DMS53 treated with DMSO at 0.1 percent for 48 hours (cell line): Measurements from ENCODE around the gene APOL6.
A peak's percentile ranks its signal among the peaks of the same experiment; 100 is the strongest.
"Not testable (repeated sequence)": the region's sequence is repeated elsewhere in the genome, so short reads cannot be mapped to it uniquely, and the experiment has no call there.

Source experiments
- DNase-seq: peaks from one replicate; lab custom pipeline; 2025; ENCODE audit not compliant: unreplicated experiment; lab: John Stamatoyannopoulos, UW

Gene APOL6

DNA sequence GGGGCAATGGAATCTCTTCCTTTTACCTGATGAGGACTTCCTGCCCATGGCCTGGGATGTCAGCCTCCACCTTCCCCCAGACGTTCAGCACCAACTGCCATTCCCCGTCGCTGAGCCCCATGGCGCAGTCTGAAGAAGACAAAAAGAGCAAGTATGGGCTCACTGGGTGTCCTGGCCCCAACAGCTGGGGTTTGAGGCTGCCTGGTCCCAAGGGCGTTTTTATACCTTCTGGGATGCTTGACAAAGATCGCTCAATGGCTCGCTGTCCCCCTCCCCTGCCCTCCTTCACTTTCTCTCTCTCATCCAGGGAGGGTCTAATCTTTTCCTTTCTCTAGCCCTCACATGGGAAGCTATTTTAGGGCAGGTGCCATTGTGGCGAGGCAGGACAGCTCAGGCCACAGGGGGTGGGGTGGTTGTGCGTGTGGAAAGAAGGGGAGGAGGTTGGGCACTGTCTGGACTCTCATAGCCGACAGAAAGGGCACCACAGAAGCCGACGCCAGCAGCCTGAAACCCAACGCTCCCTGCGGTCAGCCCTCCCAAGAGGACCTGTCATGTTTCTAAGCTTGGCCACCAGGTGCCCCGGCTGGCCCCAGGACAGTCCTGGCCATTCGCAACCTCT is 31.0 kb upstream of the APOL6 start, which contains the start of gene MB:
MB (minus strand) TSS at position 193 of the 619 bp plus-strand sequence; CDS start at position 121, 72 bp downstream.
- no peak for DNase-seq

DNA sequence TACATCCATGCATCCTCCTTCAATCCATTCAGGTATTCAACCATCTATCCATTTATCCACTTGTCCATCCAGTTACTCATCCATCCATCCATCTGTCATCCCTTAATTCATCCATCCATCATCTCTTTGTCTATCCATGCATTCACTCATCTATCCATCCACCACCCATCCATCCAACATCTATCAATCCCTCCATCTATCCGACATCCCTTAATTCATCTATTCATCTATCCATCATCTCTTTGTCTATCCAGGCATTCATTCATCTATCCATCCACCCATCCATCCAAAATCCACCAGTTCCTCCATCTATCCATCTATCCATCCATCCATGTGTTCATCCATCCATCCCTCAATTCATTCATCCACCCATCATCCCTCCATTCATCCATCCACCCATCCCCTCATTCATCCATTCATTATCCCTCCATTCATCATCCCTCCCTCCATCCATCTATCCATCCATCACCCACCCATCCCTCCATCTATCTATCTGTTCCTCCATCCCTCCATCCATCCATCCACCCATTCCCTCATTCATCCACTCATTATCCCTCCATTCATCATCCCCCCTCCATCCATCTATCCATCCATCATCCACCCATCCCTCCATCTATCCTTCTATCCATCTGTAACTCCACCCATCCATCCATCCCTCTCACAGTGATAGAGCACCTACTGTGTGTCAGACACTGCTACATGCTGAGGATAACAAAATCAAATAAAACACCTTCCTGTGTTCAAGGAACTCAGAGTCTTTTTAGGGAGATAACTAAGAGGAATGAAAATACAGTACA is 29.6 kb upstream of the APOL6 start:
- DNase-seq, result no peak

DNA sequence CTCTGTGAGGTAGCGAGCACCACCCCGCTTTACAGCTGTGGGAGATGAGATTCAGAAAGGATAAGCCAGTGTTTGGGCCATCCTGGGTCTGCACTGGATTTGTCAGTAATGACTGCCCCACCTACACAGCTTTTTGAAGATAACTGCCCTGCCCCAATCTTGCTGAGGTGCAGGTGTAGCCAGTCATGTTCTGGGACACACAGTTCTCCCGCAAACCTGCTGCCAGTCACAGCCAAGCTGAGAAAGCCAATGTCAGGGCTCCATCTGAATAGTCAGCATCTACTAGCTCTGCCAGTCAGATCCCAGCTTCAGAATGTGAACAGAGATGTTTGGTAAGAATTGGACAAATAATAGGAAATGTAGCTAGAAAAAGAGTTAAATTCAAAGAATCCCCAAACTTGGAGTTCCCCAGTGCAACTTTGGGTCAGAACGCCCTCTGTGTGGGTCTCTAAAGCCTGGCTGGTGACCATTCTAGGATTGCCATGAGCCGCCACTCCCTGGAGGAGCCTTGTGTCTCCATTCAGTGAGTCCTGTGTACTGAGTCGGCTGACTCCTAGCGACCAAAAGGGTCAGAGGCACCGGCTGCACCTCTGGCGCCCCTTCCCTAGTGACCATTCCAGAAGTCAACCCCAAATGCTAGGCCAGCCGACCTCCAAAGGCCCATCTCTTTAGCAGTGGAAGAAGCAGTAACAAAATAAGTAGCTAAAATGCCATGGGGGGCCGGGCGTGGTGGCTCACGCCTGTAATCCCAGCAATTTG is 28.7 kb upstream of the APOL6 start:
- DNase-seq, result no peak

DNA sequence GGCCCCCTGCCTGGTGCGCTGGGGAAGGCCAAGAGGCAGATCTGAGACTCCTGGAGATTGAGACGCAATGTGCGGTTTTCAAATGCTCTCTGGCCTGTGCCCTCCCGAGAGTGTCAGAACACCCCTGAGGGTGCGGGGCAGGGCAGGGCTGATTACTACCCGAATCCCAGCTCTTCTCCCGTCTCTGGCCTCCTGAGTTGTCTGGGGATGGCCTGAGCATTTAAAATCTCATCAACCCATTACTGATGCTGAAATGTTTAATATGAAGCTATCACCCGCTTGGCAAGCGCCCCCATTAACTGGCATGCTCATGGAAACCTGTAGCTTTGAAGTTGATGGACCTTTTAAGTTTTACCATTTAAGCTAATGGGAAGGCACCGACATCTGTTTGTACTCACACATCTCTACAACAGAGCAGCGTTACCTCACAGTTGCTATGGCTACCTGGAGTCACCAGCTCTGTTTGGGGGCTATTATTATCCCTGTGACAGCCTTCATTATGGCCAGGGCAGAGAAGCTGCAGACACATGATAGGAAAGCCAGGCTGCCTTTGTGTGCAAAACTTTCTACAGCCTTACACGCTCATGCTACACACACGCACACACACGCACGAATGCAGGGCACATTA is 27.5 kb upstream of the APOL6 start:
- DNase-seq, result no peak

DNA sequence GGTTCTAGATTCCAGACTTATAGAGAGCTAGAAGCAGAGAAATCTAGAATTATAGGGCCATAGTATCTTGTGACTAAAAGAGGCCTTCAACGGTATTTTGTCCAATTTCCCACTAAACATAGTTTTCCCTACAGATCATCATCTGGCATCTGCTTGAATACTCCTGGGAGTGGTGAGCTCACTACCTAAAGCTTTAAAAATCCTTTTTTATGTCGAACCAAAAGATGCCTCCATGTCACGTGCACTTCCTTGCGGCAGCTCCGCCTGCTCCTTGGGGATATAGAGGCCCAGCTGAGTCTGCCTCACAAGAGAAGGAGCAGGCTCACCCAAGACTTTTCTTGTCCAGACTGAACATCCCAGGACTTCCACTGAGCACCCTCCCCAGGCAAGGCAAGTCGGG is 26.8 kb upstream of the APOL6 start:
- DNase-seq, result no peak

DNA sequence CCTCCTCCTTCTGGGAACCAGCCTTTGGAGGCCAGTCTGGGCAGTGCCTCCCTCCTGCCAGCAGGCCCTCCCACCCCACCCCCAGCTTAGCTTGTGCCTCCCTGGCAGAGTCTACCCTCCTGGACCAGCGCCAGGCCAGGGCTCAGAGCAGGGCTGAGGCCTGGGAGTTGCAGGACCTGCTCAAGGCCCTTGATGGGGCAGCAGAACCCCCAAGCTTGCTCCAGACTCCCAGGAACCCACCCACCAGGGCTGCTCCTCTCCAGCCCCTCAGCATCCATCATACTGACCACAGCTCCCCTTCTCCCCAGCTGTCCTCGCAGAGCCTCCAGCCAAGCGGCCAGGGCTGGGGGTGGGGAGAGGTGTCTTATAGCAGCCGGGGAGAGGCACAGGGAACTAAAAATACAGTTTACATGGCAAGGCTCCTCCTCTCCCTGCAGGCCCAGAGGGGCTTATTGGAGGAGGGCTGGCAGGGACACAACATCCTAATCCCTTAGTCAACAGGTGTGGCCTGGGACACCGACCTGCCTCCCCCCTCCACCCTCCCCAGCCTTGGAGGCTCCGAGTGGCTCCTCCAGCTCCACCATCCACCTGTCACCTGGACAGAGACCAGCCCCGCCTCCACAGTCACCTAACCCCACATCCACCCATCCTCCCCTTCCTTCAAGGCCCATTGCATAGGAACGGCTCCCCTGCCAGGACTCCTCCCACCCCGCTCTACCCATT is 25.9 kb upstream of the APOL6 start:
- peak; percentile 70 for DNase-seq

DNA sequence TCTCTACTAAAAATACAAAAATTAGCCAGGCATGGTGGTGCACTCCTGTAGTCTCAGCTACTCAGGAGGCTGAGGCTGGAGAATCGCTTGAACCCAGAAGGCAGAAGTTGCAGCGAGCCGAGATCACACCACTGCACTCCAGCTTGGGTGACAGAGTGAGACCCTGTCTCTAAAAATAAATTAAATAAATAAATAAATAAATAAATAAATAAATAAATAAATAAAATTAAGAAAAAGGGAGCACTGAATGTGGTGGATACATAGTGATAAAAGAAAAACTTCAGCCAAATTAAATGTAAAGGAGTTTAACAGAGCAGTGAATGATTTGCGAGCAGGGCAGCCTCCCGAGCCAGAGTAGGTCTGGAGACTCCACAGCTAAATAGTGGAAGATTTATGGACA is 24.4 kb upstream of the APOL6 start:
- DNase-seq, result not testable (repeated sequence)

DNA sequence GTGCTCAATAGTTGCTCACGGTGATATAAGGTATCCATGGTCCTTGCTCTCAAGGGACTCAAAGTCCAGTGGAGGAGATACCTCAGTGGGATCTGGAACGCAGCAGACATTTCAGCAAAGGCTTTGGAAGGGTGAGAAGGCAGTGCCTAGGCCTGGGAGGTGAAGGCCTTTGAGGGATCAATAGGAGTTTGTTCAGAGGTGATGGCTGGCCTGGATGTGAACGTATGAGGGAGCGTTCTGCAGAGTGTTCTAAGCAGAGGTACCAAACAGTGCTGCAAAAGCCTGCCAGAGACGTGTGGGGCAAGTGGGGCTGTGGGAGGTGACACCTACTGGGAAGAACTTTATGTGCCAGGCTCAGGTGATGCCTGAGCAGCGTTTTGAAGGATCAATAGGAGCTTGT is 23.7 kb upstream of the APOL6 start:
- DNase-seq, result no peak

DNA sequence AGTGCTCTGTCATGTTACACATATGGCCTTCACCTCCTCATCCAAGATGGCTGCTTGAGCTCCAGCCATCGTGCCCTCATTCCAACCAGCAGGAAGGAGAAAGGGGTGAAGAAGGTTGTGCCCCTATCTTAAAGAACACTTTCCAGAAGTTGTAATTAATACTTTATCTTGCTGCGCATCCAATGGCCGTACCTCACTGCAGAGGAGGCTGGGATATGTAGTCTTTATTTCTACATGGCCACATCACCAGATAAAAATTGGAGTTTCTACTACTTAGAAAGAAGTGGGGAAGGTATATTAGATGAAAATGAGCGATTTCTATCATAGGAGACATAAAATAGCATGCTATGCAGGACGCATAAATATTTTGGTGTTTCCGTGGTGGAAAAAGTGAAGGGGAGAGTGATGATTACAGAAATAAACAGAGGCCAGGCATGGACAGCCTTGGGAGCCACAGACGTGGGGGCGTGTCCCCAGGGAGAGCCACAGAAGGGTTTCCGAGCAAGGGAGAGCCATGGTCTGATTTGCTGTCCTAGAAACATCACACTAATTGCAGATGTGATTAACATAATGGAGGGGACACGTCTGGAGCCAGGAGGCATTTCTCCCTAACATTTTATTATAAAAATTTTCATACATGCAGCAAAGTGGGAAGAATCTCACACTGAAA is 22.3 kb upstream of the APOL6 start:
- no peak for DNase-seq

DNA sequence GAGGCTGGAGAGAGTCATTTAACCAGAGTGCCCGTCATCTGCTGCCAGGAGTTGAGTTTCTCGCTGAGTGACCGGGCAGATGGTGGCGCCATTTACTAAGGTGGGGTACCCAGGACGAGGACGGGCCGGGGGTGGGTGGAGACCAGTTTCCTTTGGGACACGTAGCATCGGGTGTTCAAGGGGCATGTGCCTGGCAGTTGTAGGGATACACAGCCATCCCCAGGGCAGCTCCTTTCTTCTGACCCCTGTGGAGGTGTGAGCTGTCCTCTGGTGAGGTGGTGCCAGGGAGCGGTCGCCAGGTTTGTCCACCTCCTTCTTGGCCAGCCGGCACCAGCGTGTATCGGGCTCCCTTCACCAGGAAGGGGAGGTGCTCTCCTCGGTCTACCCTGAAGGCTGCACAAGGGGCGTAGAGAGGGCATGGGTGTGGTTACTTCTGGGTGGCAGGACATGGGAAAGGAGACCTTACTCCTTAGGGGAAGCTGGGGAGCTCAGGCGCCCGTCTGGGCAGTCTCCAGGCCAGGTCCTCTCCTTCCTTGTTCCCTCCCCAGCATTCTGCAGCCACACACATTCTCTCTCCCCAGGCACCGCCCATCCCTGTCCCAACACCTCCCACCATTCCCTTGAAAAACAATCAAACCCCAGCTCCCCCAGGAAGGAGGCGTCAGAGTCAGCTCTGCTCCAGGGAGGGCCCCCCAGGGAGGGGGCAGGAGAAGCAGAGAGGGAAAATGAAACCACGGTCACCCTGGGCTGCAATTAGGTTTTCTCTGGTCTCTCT is 20.8 kb upstream of the APOL6 start:
- DNase-seq, result peak; percentile 28

DNA sequence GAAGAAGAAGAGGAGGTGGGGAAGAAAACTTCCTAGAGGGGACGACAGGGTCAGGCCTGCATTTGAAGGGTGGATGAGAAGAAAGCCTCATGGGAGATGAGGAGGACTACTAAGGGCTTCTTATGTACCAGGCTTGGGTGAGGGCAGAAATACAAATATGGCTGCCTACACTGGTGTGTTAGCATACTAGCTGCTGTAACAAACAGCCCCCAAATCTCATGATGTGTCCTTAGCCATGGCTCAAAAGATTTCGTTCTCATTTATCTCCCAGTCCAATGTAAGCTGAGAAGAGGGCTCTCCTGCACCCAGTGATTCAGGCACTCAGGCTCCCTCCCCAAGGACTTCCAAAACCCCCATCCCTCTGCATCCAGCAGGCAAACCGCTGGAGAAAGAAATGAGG is 19.5 kb upstream of the APOL6 start:
- no peak for DNase-seq

DNA sequence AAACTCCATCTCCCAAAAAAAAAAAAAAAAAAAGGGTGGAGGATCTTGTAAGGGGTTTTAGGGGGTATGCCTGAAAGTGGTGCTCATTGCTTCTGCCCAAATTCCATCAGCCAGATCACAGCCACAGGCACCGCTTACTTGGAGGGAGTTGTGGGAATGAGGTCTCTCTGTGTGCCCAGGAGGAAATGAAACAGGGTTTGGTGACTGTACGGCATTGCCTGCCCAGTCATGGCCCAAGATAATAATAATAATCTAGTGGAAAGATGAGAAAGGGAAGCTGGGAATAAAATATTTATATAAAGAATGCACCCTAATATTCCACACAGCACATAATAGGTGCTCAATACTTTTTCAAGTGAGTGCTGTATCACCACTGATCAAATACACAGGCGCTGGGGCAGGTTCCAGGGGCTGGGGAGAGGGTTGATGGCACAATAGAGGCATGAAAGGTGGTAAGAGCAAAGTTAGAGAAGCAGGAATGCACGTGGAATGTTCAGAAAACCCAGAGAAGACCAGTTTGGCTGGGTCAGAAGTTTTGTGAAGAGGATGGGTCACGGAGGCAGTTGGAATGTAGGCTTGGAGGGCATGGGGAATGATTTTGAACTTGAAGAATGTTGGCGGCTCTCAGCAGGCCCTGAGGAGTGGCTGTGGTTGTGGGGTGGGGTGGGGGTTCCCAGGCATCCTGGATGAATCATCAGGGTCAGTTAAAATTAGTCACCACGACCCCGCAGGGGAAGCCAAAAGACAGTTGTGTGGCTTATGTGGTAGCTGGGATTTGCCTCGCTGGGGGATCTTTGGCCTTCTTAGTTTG is 18.6 kb upstream of the APOL6 start:
- no peak for DNase-seq

DNA sequence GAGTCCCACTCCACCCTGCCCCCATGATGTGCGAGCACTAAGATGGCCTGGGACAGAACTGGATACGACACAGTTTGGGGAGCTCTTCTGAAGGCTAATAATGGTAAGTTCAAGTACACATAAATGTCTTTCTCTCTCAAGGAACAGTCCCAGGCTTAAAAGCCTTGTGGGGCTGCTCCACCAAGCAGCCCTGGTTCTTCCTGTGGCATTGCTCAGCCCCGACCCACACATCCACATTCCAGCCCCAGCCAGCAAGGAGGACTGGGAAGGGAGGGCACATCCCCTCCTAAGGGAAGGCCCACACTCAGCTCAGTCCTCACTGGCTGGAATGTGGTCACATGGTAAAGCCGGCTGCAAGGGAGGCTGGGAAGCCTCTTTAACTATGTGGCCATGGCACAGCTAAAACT is 17.9 kb upstream of the APOL6 start:
- DNase-seq, result no peak

DNA sequence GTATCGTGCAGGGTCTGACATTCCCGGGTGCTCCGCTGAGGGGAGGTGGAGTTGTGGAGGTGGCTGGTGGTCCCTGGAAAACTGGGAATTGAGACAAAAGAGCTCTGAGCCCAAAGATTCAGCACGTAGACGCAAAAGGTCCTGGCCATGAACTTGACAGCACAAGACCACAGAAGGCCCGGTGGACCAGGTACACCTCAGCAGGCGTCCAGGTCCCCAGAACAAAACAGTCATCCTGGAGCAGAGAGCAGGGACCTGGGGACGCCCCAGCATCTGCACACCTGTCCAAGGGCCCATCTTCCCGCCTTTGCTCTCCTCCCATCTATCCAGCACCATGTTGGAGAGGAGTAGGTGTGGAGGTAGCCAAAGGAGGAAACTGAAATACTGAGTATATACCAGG is 17.4 kb upstream of the APOL6 start:
- DNase-seq, result no peak

DNA sequence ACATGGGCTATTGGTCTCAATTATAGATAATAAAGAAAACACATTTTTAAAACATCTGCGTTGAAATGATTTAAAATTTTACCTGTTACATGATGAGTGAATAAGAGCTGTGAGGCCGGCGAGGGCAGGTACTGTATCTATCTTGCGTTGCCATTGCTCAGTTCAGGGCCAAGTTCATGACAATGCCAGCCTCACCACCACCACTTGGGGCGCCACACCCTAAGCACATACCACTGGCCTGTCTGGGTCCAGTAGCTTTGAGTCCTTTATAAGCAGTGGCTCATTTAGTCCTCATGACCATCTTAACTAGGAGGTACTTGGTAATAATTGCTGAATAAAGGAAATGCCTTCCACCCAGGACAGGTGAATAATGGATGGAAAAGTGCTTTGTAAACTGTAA is 16.6 kb upstream of the APOL6 start:
- DNase-seq, result peak; percentile 15

DNA sequence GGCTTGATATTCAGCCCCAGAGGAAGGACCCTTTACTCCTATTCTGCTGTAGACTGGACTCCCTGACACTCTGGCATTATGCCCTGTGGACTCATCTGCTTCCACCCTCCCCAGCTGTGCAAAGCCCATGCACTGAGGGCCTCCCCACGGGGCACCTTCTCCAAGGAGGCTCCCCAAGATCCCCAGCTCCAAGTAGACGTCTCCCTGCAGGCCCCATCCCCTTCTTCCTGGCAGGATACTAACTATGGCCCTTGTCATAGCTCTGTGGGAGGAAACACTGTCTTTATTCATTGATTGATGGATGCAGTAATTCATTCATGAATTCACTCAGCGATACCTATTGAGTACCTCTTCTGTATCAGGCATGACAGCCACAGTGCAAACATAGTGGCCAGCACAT is 15.3 kb upstream of the APOL6 start:
- no peak for DNase-seq

DNA sequence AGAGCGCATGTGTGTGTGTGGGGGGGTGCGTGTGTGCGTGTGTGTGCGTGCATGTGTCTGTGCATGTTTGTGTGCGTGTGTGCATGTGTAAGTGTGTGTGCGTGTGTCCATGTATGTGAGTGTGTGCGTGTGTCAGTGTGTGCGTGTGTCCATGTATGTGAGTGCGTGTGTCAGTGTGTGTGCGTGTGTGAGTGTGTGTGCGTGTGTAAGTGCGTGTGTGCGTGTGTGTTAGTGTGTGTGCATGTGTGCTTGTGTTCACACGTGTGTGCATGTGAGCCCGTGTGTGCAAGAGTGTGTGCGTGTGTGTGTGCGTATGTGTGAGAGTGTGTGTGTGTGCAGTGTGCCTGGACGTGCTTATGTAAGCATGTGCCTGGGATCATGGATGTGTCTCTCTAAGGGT is 14.7 kb upstream of the APOL6 start:
- DNase-seq, result no peak

DNA sequence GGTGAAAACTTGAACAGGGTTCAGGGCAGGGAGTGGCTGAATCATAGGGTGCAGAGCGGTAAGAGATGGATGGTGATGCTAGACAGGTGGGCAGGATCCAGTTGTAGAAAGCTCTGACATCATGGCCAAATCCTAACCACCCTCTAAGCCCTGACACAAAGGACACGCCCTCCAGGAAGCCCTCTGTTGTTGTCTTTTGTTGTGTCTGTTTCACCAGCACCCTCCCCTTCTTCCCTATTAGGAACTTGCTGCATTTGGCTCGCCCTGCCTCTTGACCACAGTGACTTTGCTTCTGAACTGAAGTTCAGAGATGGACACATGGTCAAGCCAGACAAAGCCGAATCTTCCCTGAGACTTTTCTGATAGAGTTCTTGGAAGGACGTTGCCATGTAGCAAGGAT is 14.2 kb upstream of the APOL6 start:
- DNase-seq, result no peak
